NCI-H187 (cell line): Measurements from ENCODE around the gene ZC3HAV1L.
"Not testable (repeated sequence)": the region's sequence is repeated elsewhere in the genome, so short reads cannot be mapped to it uniquely, and the experiment has no call there.

Experiments
- DNase-seq, 2 experiments: peaks; one replicate each; lab custom pipeline; 2025; lab: John Stamatoyannopoulos, UW

ZC3HAV1L gene

GRCh38 chr7:139051655-139052054 lies 15.8 kb upstream of the ZC3HAV1L start:
- no peak for DNase-seq

DNA sequence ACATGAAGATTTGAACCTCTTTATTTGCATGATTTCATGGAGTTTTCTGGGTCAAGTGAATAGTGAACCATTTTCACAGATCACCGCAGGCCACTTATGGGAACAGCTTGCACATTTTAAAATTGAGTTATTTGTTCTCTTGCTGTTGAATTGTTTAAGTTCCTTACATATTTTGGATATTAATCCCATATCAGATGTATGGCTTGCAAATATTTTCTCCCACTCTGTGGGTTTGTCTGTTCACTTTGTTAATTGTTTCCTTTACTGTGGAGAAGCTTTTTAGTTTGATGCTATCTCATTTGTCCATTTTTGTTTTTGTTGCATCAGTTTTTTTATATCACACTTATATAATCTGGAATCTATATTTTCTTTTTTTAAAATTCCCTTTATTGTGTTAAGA lies 14.1 kb upstream of the ZC3HAV1L start:
- no peak for DNase-seq

GRCh38 chr7:139049111-139049510 lies 13.3 kb upstream of the ZC3HAV1L start:
- no peak for DNase-seq

- DNase-seq: no peak
These were observed 12.1 kb upstream of the ZC3HAV1L start for GRCh38 chr7:139047970-139048369.

- DNase-seq: no peak
These were observed 10.3 kb upstream of the ZC3HAV1L start for GRCh38 chr7:139046143-139046542.

GRCh38 chr7:139044813-139045794 lies 9.3 kb upstream of the ZC3HAV1L start:
- no peak for DNase-seq

- DNase-seq: no peak
These were observed 8.3 kb upstream of the ZC3HAV1L start for GRCh38 chr7:139043823-139044812.

DNA sequence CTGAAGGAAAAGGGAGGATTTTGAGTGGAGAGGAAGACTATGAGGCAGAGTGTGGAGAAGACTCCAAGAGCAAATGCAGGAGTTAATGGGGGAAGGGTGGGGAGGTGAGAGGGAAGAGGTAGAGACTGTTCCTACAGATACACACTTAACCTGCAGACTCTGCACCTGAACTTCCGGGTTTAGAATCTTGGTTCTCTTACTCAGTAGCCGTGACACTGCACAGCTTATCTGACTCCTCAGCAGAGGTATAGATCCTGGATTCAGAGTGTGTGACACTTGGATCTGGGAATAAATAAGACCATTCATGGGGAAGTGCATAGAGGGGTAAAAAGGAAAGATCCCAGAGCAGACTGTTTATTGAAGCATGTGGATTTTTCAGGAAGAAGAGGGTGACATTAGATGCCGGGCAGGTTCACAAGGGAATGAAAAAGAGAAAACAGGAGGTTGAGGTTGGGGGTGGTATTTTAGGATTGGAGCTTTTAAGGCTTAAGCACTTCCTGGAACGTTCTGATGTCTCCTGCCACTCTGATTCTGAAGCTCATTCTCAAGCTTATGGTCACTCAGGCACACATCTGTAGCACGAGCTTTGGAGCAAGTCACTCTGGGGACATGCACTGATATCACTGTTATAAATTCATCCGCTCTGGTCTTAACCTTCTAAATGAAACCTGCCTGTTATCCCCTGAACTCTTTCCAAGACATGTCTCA lies 5.7 kb upstream of the ZC3HAV1L start:
- no peak for DNase-seq

GRCh38 chr7:139038691-139039090 lies 2.8 kb upstream of the ZC3HAV1L start:
- no peak for DNase-seq

- DNase-seq: no peak
These were observed 1.1 kb upstream of the ZC3HAV1L start for GRCh38 chr7:139036901-139037300.

- DNase-seq: no peak
These were observed 822 bp downstream of the ZC3HAV1L start for GRCh38 chr7:139034855-139035585.

DNA sequence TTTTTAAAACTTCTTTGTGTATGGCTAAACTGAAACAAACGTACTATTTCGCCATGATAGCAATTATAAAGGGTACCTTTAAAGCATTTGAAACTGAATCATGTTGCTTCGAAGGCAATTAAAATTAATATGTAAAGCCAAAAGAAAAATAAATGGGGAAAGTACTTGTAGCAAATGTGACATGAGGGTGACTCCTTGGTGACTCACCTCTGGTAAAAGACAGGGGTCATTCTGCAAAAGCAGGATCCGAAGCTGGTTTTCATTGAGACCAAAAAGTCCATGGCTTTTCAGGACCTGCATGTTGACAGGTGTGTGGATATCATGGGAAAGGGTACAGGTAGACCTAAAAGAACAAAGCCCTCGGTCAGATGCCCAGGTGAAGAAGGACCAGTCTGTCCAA lies 1.5 kb downstream of the ZC3HAV1L start:
- no peak for DNase-seq

- DNase-seq: no peak
These were observed 2.3 kb downstream of the ZC3HAV1L start for GRCh38 chr7:139033346-139034114.

GRCh38 chr7:139032473-139032872 lies 3.4 kb downstream of the ZC3HAV1L start:
- no peak for DNase-seq

- DNase-seq: no peak
These were observed 6.5 kb downstream of the ZC3HAV1L start for GRCh38 chr7:139029353-139029752.

- no peak for DNase-seq
These were observed 9.3 kb downstream of the ZC3HAV1L start for GRCh38 chr7:139026551-139026950.

- DNase-seq: not testable (repeated sequence)
These were observed 10.0 kb downstream of the ZC3HAV1L start for GRCh38 chr7:139025861-139026260.

DNA sequence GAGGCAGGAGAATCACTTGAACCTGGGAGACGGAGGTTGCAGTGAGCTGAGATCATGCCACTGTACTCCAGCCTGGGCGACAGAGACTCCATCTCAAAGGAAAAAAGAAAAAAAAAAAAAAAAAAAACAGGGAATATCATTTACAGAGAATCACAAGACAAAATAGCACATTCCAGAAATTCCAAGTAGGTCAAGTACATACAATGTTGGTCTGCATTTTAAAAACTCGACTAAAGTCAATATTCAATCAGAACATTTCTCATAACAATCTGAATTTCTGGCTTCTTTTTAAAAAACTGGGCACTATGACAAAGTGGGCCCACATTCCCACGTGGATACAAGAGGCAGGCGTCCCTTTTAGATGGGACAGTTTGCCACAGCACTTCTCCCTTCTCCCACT lies 12.8 kb downstream of the ZC3HAV1L start:
- no peak for DNase-seq

GRCh38 chr7:139022286-139022685 lies 13.6 kb downstream of the ZC3HAV1L start:
- no peak for DNase-seq

DNA sequence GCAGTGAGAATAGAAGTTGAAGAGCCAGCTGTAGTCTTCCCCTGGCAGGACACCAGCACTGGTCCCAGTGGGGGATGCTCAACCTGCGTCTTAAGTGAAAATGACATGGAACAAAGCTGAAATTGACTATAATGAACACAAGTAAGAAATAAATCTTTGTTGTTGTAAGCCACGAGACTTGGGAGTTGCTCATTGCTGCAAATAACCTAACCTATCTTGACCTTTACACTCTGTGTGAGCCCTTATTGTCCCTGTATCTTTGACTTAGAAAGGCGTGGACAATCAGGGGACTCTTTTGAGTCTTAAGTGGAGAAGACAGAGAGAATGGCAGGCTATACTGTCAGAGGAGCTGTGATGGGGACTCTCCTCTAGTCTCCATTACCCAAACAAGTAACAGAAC lies 16.9 kb downstream of the ZC3HAV1L start:
- DNase-seq: no peak
